HL-60 (cell line): Measurements from ENCODE around the gene GFRA4.

Experiments used
- GABPA ChIP-seq: IDR thresholded peaks from 2 replicates; pipeline ENCODE4 v1.6.1; 2012; ENCODE audit warnings: low read depth
- POLR2AphosphoS5 ChIP-seq: IDR thresholded peaks from 2 replicates; pipeline ENCODE4 v1.6.1; 2012; ENCODE audit warnings: low read depth
- REST ChIP-seq: IDR thresholded peaks from 2 replicates; pipeline ENCODE4 v1.6.1; 2012; ENCODE audit warnings: low read depth; ENCODE audit not compliant: insufficient replicate concordance
- SPI1 ChIP-seq: IDR thresholded peaks from 2 replicates; pipeline ENCODE4 v1.6.1; 2012; ENCODE audit warnings: low read depth, mild to moderate bottlenecking, borderline replicate concordance
- TF ChIP-seq, protein P1 (sequence below): IDR thresholded peaks from one replicate; pipeline ENCODE4 v1.5.1; 2011; ENCODE audit warnings: low read length, control low read depth, inconsistent platforms; ENCODE audit not compliant: insufficient read depth

DNA sequence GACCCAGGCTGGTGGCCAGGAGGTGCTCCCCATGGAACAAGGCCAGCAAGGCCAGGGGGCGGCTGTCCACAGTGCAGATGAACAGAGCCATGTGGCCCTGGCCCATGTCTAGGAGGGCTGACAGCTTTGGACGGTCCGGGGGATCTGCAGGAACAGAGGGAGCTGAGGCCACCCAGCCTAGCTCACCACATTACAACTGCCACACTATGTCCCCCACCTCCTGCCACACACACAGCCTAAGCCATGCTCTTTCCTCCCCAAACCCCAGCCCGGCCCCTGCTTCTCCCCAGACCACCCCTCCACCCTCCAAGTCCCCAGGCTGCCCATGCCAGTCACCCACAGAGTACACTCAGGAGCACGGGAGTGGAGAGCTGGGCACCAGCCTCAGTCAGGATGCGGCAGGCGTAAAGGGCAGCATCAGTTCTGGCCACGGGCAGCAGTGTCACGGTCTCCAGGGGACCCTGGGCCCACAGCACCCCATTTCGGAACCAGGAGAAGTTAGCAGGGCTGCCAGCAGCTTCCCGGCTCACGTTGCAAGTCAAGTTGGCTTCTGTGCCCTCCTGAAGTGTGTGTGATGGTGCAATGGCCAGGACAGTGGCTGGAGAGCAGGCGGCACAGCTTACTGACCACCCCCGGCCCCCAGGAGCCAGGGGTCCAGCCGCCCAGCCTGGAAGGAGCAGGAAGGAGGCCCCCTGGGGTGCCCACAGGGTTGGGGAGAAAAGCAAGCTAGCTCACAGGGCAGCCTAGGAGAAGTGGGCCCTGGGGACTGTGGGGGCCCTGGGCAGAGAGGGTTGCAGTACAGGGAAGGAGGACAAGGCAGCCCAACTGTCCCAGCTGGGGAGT is 33.8 kb upstream of the GFRA4 start:
- TF ChIP-seq POLR2AphosphoS5 = no peak
- TF ChIP-seq, protein P1, sequence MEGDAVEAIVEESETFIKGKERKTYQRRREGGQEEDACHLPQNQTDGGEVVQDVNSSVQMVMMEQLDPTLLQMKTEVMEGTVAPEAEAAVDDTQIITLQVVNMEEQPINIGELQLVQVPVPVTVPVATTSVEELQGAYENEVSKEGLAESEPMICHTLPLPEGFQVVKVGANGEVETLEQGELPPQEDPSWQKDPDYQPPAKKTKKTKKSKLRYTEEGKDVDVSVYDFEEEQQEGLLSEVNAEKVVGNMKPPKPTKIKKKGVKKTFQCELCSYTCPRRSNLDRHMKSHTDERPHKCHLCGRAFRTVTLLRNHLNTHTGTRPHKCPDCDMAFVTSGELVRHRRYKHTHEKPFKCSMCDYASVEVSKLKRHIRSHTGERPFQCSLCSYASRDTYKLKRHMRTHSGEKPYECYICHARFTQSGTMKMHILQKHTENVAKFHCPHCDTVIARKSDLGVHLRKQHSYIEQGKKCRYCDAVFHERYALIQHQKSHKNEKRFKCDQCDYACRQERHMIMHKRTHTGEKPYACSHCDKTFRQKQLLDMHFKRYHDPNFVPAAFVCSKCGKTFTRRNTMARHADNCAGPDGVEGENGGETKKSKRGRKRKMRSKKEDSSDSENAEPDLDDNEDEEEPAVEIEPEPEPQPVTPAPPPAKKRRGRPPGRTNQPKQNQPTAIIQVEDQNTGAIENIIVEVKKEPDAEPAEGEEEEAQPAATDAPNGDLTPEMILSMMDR = no peak
- TF ChIP-seq REST = no peak
- no peak for TF ChIP-seq SPI1
- TF ChIP-seq GABPA = no peak
